ENCODE results near the gene QRFP.

DNA sequence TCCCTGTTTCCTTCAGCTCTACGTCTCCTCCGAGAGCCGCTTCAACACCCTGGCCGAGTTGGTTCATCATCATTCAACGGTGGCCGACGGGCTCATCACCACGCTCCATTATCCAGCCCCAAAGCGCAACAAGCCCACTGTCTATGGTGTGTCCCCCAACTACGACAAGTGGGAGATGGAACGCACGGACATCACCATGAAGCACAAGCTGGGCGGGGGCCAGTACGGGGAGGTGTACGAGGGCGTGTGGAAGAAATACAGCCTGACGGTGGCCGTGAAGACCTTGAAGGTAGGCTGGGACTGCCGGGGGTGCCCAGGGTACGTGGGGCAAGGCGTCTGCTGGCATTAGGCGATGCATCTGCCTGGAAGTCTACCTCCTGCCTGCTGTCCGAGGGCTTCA is 33.9 kb downstream of the QRFP start:
- no peak for TF ChIP-seq CTCF (IDR thresholded peaks at IDR 0.05)
- TF ChIP-seq POLR2A (IDR thresholded peaks at IDR 0.05) = no peak

All from right lobe of liver (tissue), 4 donors.